Adrenal gland (tissue), 12 donors: ENCODE data around the gene EPB41L4B. TPM values are rescaled to one million over a fixed set of nuclear protein-coding genes. Genes with fewer than 3 reads are reported as not detected.

Experiments used
- DNase-seq, 7 donors: peaks; one replicate each; pipeline ENCODE4 v3.0.0-alpha.2; 2019 to 2020
- H3K27ac ChIP-seq, 5 donors: fragments of 200-600 bp; sonication (generic) in 4 of 5; 1 replicate in 3 of 5; 2 replicates in 2 of 5; pipeline versions ENCODE4 v1.5.1 to v1.8.0; 2016 to 2020; ENCODE audit warnings: mild to moderate bottlenecking in 1 of 5
- H3K27me3 ChIP-seq: fragments of 200-600 bp; 2 replicates; pipeline ENCODE4 v1.8.0; 2021
- H3K36me3 ChIP-seq, 2 donors: fragments of 200-600 bp; replicated peaks in 1 of 2; 1 replicate in 1 of 2; 2 replicates in 1 of 2; pipeline versions ENCODE4 v1.5.1 to v1.8.0; 2018 to 2022
- H3K4me1 ChIP-seq, 2 donors: fragments of 200-600 bp; replicated peaks in 1 of 2; 1 replicate in 1 of 2; 2 replicates in 1 of 2; pipeline versions ENCODE4 v1.5.1 to v1.8.0; 2018 to 2021
- H3K4me3 ChIP-seq, 4 donors: fragments of 200-600 bp; sonication (generic) in 3 of 4; one replicate each; pipeline ENCODE4 v1.5.1; 2016 to 2018
- H3K9me3 ChIP-seq, 3 donors: fragments of 200-600 bp; sonication (generic) in 1 of 3; replicated peaks in 1 of 3; 1 replicate in 2 of 3; 2 replicates in 1 of 3; pipeline versions ENCODE4 v1.5.1 to v1.8.0; 2016 to 2021
- POLR2A ChIP-seq, 2 donors: fragments of 450-650 bp; IDR thresholded peaks; one replicate each; pipeline ENCODE4 v1.6.1; 2017; ENCODE audit warnings: antibody characterized with exemption in 2 of 2, mild to moderate bottlenecking in 2 of 2, moderate library complexity in 1 of 2
- WGBS, 4 donors: extraction: QIAGEN DNeasy Blood & Tissue Kit in 2 of 4; methylation state at CpG; one replicate each; pipeline versions ENCODE4 v1.1.5 to v1.1.7; 2013 to 2017; 5-methylcytosine and 5-hydroxymethylcytosine counted together
- intact Hi-C, 2 donors: fragments of 100-400 bp; cut with DNase I; formaldehyde crosslinking; loops; one replicate each; pipeline versions ENCODE4 v1.14.1 to v1.15.0; 2022 to 2023
- polyA plus RNA-seq, 3 donors: library from polyadenylated mRNA; stranded (reverse); fragments of 200-250 nt in 2 of 3; fragments of 350-450 nt in 1 of 3; fragmentation: Illumina TruSeq in 1 of 3; extraction: RNeasy Lipid Tissue Mini Kit (QIAGEN cat#74804) in 1 of 3; gene quantifications; one replicate each; pipeline ENCODE4 v1.2.3, GENCODE V29; 2013 to 2014
- total RNA-seq, 9 donors: library from RNA; depleted of rRNA in 4 of 9; stranded (reverse); fragments of >200 nt in 4 of 9; fragments of 120-200 nt in 1 of 9; fragmentation: NEBNext Ultra II Directional in 1 of 9; extraction: Animal tissue kit (Norgen Biotek cat#: 25700) in 1 of 9; gene quantifications; one replicate each; pipeline versions ENCODE4 v1.1.0 to v1.2.4, GENCODE V29; 2013 to 2023
- TF ChIP-seq, protein P1 (sequence below), 6 experiments: fragments of 450-650 bp in 4 of 6; fragments of 200-600 bp in 2 of 6; sonication (generic) in 1 of 6; IDR thresholded peaks; 1 replicate in 5 of 6; 2 replicates in 1 of 6; pipeline versions ENCODE4 v1.5.1 to v1.8.0; 2016 to 2021; ENCODE audit warnings: antibody characterized with exemption in 6 of 6, mild to moderate bottlenecking in 2 of 6, moderate library complexity in 1 of 6
- donor health status: healthy with polysubstance abuse.
- donor health status: Bipolar disorder and iron deficiency.
- donor health status: DM: yes; HTN: yes; CAD: no.
- donor health status: DM: no; HTN: no; CAD: no.
- donor health status: DM: no; HTN: no; CAD: no.
- donor health status: DM: yes; HTN: yes; CAD: no.

EPB41L4B gene
- total and polyA plus RNA-seq, 12 donors = 7.4 to 37.2 (median 18.7) TPM

GRCh38 chr9:109171926-109172325 lies 148.9 kb downstream of the EPB41L4B start:
- Histone ChIP-seq H3K36me3 (no peaks in the 10 kb centered on the region), H3K27ac (no peak overlapping the region), H3K27me3 (no peaks in the 10 kb centered on the region), H3K4me3 (no peak overlapping the region), H3K4me1 (no peaks in the 10 kb centered on the region), H3K9me3 (no peaks in the 10 kb centered on the region)
- 75 to 90% (median 87%) methylated on average over 3 of the region's 3 CpGs for WGBS, 4 donors
- intact Hi-C loops = no loop called here
- TF ChIP-seq POLR2A (IDR thresholded peaks at IDR 0.05) = no peak
- TF ChIP-seq, protein P1, sequence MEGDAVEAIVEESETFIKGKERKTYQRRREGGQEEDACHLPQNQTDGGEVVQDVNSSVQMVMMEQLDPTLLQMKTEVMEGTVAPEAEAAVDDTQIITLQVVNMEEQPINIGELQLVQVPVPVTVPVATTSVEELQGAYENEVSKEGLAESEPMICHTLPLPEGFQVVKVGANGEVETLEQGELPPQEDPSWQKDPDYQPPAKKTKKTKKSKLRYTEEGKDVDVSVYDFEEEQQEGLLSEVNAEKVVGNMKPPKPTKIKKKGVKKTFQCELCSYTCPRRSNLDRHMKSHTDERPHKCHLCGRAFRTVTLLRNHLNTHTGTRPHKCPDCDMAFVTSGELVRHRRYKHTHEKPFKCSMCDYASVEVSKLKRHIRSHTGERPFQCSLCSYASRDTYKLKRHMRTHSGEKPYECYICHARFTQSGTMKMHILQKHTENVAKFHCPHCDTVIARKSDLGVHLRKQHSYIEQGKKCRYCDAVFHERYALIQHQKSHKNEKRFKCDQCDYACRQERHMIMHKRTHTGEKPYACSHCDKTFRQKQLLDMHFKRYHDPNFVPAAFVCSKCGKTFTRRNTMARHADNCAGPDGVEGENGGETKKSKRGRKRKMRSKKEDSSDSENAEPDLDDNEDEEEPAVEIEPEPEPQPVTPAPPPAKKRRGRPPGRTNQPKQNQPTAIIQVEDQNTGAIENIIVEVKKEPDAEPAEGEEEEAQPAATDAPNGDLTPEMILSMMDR (IDR thresholded peaks at IDR 0.05) = no peak
- no peak for DNase-seq

DNA sequence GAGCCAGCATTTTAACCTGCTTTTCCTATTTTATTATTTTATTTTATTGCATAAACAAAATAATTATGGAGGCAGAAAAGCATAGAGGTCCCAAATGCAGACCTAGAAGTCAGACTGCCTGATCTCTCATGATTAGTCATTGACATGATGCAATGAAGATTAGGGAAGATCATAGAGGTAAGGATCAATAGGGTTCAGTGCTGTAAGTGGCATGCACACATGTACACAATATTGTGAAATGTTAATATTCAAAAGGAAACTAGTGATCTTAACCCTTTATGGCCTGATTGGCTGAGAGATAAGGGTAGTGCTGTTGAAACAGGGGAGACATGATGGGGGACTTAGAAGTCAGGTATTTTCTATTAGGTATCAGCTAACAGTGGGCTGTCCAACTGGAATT lies 152.7 kb downstream of the EPB41L4B start:
- DNase-seq = no peak
- no peak for TF ChIP-seq POLR2A (IDR thresholded peaks at IDR 0.05)
- TF ChIP-seq, protein P1 (IDR thresholded peaks at IDR 0.05) = no peak
- intact Hi-C loops = no loop called here

DNA sequence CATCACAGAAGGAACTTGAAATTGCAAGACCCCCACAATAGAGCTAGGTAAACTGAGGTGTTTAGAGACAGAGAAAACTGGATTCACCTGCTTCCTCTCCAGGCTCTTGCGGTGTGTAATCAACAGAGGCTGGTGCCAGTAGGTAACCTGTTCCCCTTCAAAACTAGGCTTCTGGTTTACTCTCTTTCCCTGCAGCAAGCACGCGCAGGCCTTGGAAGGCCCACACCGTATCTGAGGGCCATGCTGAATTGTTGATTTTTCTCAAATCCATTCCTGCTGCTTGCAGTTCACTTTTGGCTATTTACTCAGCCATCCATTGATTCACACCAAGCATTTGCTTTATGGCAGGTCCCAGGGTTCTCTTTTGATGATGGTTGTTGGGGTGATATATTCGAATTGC lies 153.1 kb downstream of the EPB41L4B start:
- Histone ChIP-seq H3K9me3 (no peaks in the 10 kb centered on the region), H3K27me3 (no peaks in the 10 kb centered on the region), H3K4me1 (no peaks in the 10 kb centered on the region), H3K4me3 (no peak overlapping the region), H3K36me3 (no peaks in the 10 kb centered on the region), H3K27ac (no peak overlapping the region)
- DNase-seq = no peak
- TF ChIP-seq, protein P1 (IDR thresholded peaks at IDR 0.05) = no peak
- no peak for TF ChIP-seq POLR2A (IDR thresholded peaks at IDR 0.05)
- WGBS, 4 donors = 88 to 92% (median 89%) methylated on average over 5 of the region's 5 CpGs
- intact Hi-C loops = no loop called here

More for the DNA sequence above, 152.7 kb downstream of the EPB41L4B start:
- H3K27ac ChIP-seq = no peak overlapping the region
- no peak overlapping the region for H3K4me3 ChIP-seq
- H3K36me3 ChIP-seq = no peaks in the 10 kb centered on the region
- no peaks in the 10 kb centered on the region for H3K27me3 ChIP-seq
- H3K4me1 ChIP-seq = no peaks in the 10 kb centered on the region
- no peaks in the 10 kb centered on the region for H3K9me3 ChIP-seq

DNA sequence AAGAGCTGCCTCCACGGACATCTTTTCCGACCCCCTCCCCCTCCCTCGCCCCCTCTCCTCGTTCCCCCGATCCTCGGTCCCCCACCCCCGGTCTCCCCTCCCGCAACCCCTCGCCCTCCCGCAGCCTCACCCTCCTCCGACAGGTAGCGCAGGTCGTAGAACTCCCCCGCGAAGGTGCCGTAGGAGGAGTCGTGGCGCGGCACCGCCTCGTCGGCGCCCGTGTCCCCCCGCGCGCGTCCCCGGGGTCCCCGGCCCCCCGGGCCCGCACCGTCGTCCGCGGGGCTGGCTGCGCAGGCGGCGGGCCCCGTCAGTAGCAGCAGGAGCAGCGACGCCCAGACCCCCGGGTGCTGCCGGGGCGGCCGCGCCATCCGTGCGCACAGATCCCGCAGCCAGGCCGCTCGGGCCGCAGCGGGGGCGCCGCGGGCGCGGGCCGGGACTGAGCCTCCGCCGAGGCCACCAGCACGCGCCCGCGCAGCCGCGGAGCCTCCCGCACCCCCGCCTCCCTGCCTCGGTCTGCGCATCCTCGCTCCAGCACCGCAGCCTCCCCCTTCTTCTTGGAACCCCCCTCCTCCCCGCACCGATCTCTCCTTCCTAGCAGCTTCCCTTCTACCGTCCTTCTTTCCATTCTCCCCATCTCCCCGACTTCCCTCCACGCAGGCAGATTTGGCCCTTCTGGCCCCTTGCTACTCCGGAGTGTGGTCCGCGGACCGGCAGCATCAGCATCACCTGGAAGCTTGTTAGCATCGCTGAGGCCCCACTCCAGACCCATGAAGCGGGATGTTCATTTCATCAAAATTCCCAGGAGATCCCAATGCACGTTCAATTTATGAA lies 153.9 kb downstream of the EPB41L4B start, which contains the start of gene FRRS1L:
Gene FRRS1L (minus strand): TSS at position 479 of the 831 bp plus-strand sequence. CDS start 111 bp downstream, at position 368.
- peak; percentile 17 to 75 (median 38) for DNase-seq
- intact Hi-C loops = no loop called here
- H3K9me3 ChIP-seq = no peaks in the 10 kb centered on the region
- whole genome bisulfite sequencing, 4 donors = 3 to 9% (median 6%) methylated on average over 25 to 85 of the region's 86 CpGs
- no peaks in the 10 kb centered on the region for H3K36me3 ChIP-seq
- peak within 1 kb of the TSS in 2 of 4 donors; percentile 4 to 57 for H3K4me3 ChIP-seq
- H3K4me1 ChIP-seq = no peaks in the 10 kb centered on the region
- no peak within 1 kb of the TSS for H3K27ac ChIP-seq
- TF ChIP-seq, protein P1 (IDR thresholded peaks at IDR 0.05) = no peak
- TF ChIP-seq POLR2A (IDR thresholded peaks at IDR 0.05) = peak in 1 of 2 donors; percentile 18
- H3K27me3 ChIP-seq = no peaks in the 10 kb centered on the region
